Bronchial epithelial cell (primary cell): ENCODE measurements around the gene RAP1B. TPM values are rescaled to one million over a fixed set of nuclear protein-coding genes. Genes with fewer than 3 reads are reported as not detected.

Experiments
- DNase-seq: peaks from one replicate; pipeline ENCODE4 v3.0.0-alpha.2; 2010; ENCODE audit warnings: low read depth
- FAIRE-seq: peaks from 2 replicates; lab custom pipeline; 2011; peaks lifted over from hg19 to GRCh38; lab: Jason Lieb, UNC
- H3K27me3 ChIP-seq: 2 replicates; pipeline ENCODE4 v1.5.1; 2011; ENCODE audit warnings: low read length; ENCODE audit not compliant: control insufficient read depth, insufficient read depth
- H3K36me3 ChIP-seq: 2 replicates; pipeline ENCODE4 v1.5.1; 2011; ENCODE audit warnings: low read length; ENCODE audit not compliant: control insufficient read depth, insufficient read depth
- H3K4me3 ChIP-seq: 2 replicates; pipeline ENCODE4 v1.5.1; 2011; ENCODE audit warnings: mild to moderate bottlenecking, low read depth, low read length, control low read depth
- CTCF ChIP-seq: IDR thresholded peaks from 2 replicates; pipeline ENCODE4 v1.5.1; 2011; ENCODE audit warnings: mild to moderate bottlenecking, moderate library complexity, low read length, control low read depth, inconsistent platforms; ENCODE audit not compliant: insufficient read depth, severe bottlenecking
- total RNA-seq: library from RNA; depleted of rRNA; stranded (reverse); fragments of >200 nt; gene quantifications from 2 replicates; pipeline ENCODE4 v1.2.1, GENCODE V29; 2014

Gene RAP1B
- total RNA-seq, 1 donor from 2014 or later: 175 TPM

GRCh38 chr12:68612202-68612601 is 1.5 kb downstream of the RAP1B start:
- TF ChIP-seq CTCF: no peak
- Histone ChIP-seq H3K36me3 (no peaks in the 10 kb centered on the region), H3K4me3 (peak overlapping the region; percentile 89), H3K27me3 (no peaks in the 10 kb centered on the region)
- DNase-seq (peak; percentile 79), FAIRE-seq (no peak)

GRCh38 chr12:68612697-68613096 is 2.0 kb downstream of the RAP1B start:
- no peak for FAIRE-seq
- Histone ChIP-seq H3K27me3 (no peaks in the 10 kb centered on the region), H3K36me3 (no peaks in the 10 kb centered on the region), H3K4me3 (peak overlapping the region; percentile 89)
- TF ChIP-seq CTCF: no peak
- no peak for DNase-seq

GRCh38 chr12:68613209-68613904 is 2.7 kb downstream of the RAP1B start:
- no peaks in the 10 kb centered on the region for H3K27me3 ChIP-seq
- H3K4me3 ChIP-seq: no peak overlapping the region
- no peaks in the 10 kb centered on the region for H3K36me3 ChIP-seq
- FAIRE-seq (no peak), DNase-seq (no peak)
- TF ChIP-seq CTCF: no peak

- no peak for DNase-seq
- Histone ChIP-seq H3K4me3 (no peak overlapping the region), H3K36me3 (no peaks in the 10 kb centered on the region), H3K27me3 (no peaks in the 10 kb centered on the region)
- FAIRE-seq: no peak
- no peak for TF ChIP-seq CTCF
Observed at GRCh38 chr12:68614105-68614679, 3.5 kb downstream of the RAP1B start.

GRCh38 chr12:68614769-68615168 is 4.1 kb downstream of the RAP1B start:
- no peaks in the 10 kb centered on the region for H3K36me3 ChIP-seq
- DNase-seq: no peak
- no peaks in the 10 kb centered on the region for H3K27me3 ChIP-seq
- TF ChIP-seq CTCF: no peak
- H3K4me3 ChIP-seq: no peak overlapping the region
- FAIRE-seq: no peak
